ENCODE data around the gene CFL1. TPM values are rescaled to one million over a fixed set of nuclear protein-coding genes. Genes with fewer than 3 reads are reported as not detected.

The CFL1 gene
- total RNA-seq, 2 donors from 2014 or later = 365 to 493 TPM

DNA sequence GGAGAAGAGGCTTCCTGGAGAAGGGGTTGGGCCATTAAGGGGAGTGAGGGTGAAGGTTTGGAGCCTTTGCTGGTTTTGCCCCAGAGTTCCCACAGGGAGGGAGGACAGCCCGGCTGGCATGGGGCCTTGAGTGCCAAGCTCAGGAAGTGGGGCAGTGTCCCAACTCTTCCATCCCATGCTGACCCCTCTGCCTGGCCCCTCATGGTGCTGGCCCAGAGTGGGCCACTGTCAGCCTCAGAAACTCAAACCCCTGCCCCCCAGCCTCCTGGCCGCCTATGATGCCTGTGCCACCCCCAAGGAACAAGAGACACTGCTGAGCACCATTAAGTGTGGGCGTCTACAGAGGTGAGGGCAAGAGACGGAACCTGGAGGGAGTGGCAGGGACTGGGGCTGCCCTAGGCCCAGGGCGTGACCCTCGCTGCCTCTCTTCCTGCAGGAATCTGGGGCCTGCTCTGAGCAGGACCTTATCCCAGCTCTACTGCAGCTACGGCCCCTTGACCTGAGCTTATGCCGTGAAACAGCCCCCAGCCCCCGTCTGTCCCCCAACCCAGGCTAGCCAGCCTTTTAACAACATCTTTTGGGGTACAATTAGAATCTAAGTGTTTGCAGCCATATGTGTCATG is 7.7 kb upstream of the CFL1 start:
- DNase-seq (ENCODE audit: low spot score) = no peak
- Histone ChIP-seq H3K4me1 (peaks cover 0 to 38% of the 10 kb centered on the region in 2 donors), H3K27ac (no peak overlapping the region), H3K36me3 (peaks cover 77% of the 10 kb centered on the region), H3K9me3 (no peaks in the 10 kb centered on the region), H3K4me3 (no peak overlapping the region), H3K27me3 (no peaks in the 10 kb centered on the region)
- TF ChIP-seq, protein P1, sequence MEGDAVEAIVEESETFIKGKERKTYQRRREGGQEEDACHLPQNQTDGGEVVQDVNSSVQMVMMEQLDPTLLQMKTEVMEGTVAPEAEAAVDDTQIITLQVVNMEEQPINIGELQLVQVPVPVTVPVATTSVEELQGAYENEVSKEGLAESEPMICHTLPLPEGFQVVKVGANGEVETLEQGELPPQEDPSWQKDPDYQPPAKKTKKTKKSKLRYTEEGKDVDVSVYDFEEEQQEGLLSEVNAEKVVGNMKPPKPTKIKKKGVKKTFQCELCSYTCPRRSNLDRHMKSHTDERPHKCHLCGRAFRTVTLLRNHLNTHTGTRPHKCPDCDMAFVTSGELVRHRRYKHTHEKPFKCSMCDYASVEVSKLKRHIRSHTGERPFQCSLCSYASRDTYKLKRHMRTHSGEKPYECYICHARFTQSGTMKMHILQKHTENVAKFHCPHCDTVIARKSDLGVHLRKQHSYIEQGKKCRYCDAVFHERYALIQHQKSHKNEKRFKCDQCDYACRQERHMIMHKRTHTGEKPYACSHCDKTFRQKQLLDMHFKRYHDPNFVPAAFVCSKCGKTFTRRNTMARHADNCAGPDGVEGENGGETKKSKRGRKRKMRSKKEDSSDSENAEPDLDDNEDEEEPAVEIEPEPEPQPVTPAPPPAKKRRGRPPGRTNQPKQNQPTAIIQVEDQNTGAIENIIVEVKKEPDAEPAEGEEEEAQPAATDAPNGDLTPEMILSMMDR (IDR thresholded peaks at IDR 0.05) = no peak

DNA sequence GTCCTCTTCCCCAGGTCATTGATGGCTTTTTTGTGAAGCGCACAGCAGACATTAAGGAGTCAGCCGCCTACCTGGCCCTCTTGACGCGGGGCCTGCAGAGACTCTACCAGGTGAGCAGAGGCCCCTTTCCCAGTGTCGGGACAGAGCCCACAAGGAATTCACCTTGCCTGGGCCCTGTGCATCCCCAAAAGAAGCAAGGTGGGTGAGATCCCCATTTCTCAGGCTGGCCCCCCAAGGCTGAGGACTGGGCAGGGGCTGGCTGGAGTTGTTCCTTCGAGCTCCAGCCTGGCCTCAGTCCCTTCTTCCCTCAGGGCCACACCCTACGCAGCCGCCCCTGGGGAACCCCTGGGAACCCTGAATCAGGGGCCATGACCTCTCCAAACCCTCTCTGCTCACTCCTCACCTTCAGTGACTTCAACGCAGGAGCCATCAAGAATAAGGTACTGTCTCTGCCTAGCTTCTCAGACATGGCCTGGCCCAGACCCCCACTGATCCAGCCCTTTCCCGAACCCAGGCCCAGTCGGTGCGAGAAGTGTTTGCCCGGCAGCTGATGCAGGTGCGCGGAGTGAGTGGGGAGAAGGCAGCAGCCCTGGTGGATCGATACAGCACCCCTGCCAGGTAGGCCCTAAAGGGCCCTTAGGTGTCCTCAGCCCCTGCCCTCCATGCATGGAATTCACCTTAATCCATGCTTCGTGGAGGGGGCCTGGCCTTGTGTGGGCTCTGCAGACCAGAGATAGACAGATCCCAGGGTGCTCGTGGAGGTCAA is 6.9 kb upstream of the CFL1 start:
- TF ChIP-seq, protein P1 (IDR thresholded peaks at IDR 0.05) = no peak
- peaks cover 77% of the 10 kb centered on the region for H3K36me3 ChIP-seq
- H3K27me3 ChIP-seq = no peaks in the 10 kb centered on the region
- no peaks in the 10 kb centered on the region for H3K9me3 ChIP-seq
- peaks cover 0 to 35% of the 10 kb centered on the region in 2 donors for H3K4me1 ChIP-seq
- H3K4me3 ChIP-seq = no peak overlapping the region
- no peak overlapping the region for H3K27ac ChIP-seq
- no peak for DNase-seq (ENCODE audit: low spot score)

DNA sequence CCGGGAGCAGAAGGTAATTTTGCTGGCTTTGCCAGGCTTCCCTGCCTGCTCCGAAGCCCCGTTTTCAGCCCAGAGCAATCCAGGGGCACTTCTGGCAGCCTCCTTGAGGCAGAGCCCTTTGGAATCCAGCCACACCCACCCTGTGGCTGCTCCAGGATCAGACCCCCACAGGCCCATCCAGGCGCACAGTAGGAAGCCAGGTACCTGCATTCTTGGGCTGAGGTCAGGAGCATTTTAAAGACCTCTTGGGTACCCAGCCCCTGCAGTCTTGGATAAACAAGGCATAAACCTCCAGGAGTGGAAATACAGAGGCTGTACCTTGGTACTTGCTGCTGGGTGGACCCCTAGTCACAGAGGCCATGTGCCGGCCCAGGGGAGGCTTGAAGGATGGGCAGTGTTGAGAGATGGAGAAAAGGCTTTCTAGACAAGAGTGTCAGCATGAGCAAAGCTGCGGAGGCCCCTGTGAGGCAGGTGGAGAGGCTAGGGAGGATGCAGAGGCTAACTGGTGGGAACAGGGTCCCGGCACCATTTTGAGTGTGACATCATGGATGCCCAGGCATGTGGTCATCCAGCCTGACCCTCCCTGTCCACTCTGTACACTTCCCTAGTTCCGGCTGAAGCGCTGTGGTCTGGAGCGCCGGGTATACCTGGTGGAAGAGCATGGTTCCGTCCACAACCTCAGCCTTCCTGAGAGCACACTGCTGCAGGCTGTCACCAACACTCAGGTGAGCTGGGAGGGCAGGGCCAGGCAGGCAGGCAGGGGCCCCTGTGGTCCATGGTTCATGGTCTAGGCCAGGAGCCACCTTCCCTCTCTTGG is 6.1 kb upstream of the CFL1 start:
- Histone ChIP-seq H3K4me3 (no peak overlapping the region), H3K27me3 (no peaks in the 10 kb centered on the region), H3K9me3 (no peaks in the 10 kb centered on the region), H3K27ac (no peak overlapping the region), H3K4me1 (peaks cover 0 to 39% of the 10 kb centered on the region in 2 donors), H3K36me3 (peaks cover 70% of the 10 kb centered on the region)
- TF ChIP-seq, protein P1 (IDR thresholded peaks at IDR 0.05) = no peak
- DNase-seq (ENCODE audit: low spot score) = no peak

DNA sequence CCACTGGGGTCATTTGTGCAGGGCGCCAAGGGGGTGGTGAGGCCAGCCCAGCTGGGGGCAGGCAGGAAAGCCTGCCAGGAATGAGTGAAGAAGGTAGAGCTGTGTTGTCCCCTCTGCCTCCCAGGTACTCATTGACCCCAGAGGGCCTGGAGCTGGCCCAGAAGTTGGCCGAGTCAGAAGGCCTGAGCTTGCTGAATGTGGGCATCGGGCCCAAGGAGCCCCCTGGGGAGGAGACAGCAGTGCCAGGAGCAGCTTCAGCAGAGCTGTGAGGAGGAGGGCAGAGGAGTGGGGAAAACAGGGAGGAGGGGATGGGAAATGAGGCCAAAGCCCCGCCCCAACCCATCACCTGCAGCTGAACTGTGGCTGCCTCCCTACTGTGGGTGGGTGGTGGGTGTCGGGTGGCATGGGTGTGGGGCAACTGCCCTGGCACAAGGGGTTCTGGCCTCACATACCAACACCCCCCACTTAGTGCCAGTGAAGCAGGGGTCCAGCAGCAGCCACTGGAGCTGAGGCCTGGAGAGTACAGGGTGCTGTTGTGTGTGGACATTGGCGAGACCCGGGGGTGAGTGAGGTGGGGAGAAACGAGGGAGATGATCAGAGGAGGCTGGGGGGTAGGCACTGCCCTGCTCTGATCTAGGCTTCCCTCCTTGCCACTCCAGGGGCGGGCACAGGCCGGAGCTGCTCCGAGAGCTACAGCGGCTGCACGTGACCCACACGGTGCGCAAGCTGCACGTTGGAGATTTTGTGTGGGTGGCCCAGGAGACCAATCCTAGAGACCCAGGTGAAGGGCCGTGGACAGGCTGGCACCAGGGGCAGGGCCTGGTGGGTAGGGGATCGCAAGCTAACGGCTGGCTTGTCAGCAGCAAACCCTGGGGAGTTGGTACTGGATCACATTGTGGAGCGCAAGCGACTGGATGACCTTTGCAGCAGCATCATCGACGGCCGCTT is 5.2 kb upstream of the CFL1 start:
- H3K27ac ChIP-seq = no peak overlapping the region
- no peaks in the 10 kb centered on the region for H3K9me3 ChIP-seq
- H3K4me3 ChIP-seq = no peak overlapping the region
- DNase-seq (ENCODE audit: low spot score) = no peak
- H3K4me1 ChIP-seq = peaks cover 0 to 47% of the 10 kb centered on the region in 2 donors
- TF ChIP-seq, protein P1 (IDR thresholded peaks at IDR 0.05) = no peak
- H3K27me3 ChIP-seq = no peaks in the 10 kb centered on the region
- peaks cover 67% of the 10 kb centered on the region for H3K36me3 ChIP-seq

DNA sequence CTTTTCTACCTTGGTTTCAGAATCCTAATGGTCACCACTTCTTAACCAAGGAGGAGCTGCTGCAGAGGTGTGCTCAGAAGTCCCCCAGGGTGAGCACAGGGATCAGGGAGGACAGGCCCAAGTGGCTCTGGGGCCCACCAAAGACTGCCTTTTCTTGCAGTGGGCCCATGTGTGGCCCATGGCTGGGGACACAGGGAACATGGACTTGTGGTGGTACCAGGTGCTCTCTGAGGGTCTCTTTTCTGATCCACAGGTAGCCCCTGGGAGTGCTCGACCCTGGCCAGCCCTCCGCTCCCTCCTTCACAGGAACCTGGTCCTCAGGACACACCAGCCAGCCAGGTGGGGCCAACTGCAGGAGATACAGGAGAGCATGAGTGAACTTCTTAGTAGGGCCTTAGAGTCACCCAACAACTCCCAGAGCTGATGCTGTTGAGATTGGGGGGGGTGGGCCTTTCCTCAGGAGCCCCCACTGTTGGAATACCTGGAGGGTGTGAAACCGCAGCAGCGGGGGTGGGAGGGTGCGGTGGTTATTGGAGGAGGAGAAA is 4.3 kb upstream of the CFL1 start:
- no peaks in the 10 kb centered on the region for H3K27me3 ChIP-seq
- H3K4me1 ChIP-seq = peaks cover 0 to 47% of the 10 kb centered on the region in 2 donors
- H3K9me3 ChIP-seq = no peaks in the 10 kb centered on the region
- TF ChIP-seq, protein P1 (IDR thresholded peaks at IDR 0.05) = no peak
- peaks cover 58% of the 10 kb centered on the region for H3K36me3 ChIP-seq
- no peak for DNase-seq (ENCODE audit: low spot score)
- H3K4me3 ChIP-seq = no peak overlapping the region
- no peak overlapping the region for H3K27ac ChIP-seq
